Gastrocnemius medialis (tissue), 4 donors: ENCODE data around the gene NUAK2. TPM values are rescaled to one million over a fixed set of nuclear protein-coding genes. Genes with fewer than 3 reads are reported as not detected.

Experiments
- ATAC-seq, 2 donors: fragments of 150-250 bp; one replicate each; pipeline ENCODE4 v1.9.1; 2016
- DNase-seq, 2 donors: peaks; one replicate each; pipeline ENCODE4 v3.0.0-alpha.2; 2019
- H3K27ac ChIP-seq, 4 donors: fragments of 200-600 bp; sonication (generic); 1 replicate in 1 of 4; 2 replicates in 3 of 4; pipeline ENCODE4 v1.5.1; 2016 to 2018; ENCODE audit warnings: mild to moderate bottlenecking in 2 of 4, moderate library complexity in 1 of 4
- H3K27me3 ChIP-seq, 3 donors: fragments of 200-600 bp; sonication (generic) in 2 of 3; 1 replicate in 1 of 3; 2 replicates in 2 of 3; pipeline versions ENCODE4 v1.5.1 to v1.6.0; 2016 to 2019; ENCODE audit warnings: mild to moderate bottlenecking in 1 of 3, moderate library complexity in 1 of 3
- H3K36me3 ChIP-seq, 2 donors: fragments of 200-600 bp; sonication (generic) in 1 of 2; one replicate each; pipeline ENCODE4 v1.5.1; 2017 to 2018
- H3K4me1 ChIP-seq, 2 donors: fragments of 200-600 bp; sonication (generic) in 1 of 2; one replicate each; pipeline ENCODE4 v1.5.1; 2016 to 2017; ENCODE audit warnings: mild to moderate bottlenecking in 2 of 2
- H3K4me3 ChIP-seq, 4 donors: fragments of 200-600 bp; sonication (generic) in 3 of 4; 1 replicate in 1 of 4; 2 replicates in 3 of 4; pipeline ENCODE4 v1.5.1; 2016 to 2019; ENCODE audit warnings: mild to moderate bottlenecking in 2 of 4
- H3K9me3 ChIP-seq, 3 donors: fragments of 200-600 bp; sonication (generic) in 2 of 3; 1 replicate in 1 of 3; 2 replicates in 2 of 3; pipeline ENCODE4 v1.5.1; 2016 to 2019
- CTCF ChIP-seq, 5 experiments: fragments of 450-650 bp in 3 of 5; fragments of 200-600 bp in 2 of 5; sonication (generic) in 2 of 5; IDR thresholded peaks in 4 of 5; conservative IDR thresholded peaks in 1 of 5; 1 replicate in 4 of 5; 2 replicates in 1 of 5; pipeline ENCODE4 v1.5.1; 2016 to 2019; ENCODE audit warnings: antibody characterized with exemption in 5 of 5, mild to moderate bottlenecking in 3 of 5, moderate library complexity in 3 of 5
- POLR2A ChIP-seq, 2 donors: fragments of 450-650 bp; IDR thresholded peaks; one replicate each; pipeline ENCODE4 v1.6.1; 2017; ENCODE audit warnings: antibody characterized with exemption in 2 of 2, mild to moderate bottlenecking in 2 of 2, moderate library complexity in 2 of 2
- in situ Hi-C, 4 donors: fragments of 200-750 bp; cut with MboI; loops; one replicate each; pipeline versions ENCODE4 v1.15.0 to v1.8.0; 2017; ENCODE audit warnings: low sequenced_read_pairs in 4 of 4
- intact Hi-C: fragments of 100-400 bp; cut with DNase I; formaldehyde crosslinking; loops from one replicate; pipeline ENCODE4 v1.15.1; 2023; ENCODE audit warnings: low total_unique reads
- total RNA-seq, 4 donors: library from RNA; depleted of rRNA; stranded (reverse); fragments of >200 nt; gene quantifications; one replicate each; pipeline versions ENCODE4 v1.1.0 to v1.2.3, GENCODE V29; 2016

The NUAK2 gene
- total RNA-seq, 4 donors from 2014 or later, result 0.42 to 1.9 (median 0.58) TPM

- H3K27me3 ChIP-seq, result no peaks in the 10 kb centered on the region
- no peak for ATAC-seq
- H3K4me3 ChIP-seq, result no peak overlapping the region
- H3K27ac ChIP-seq, result no peak overlapping the region
- peaks cover 0 to 5% of the 10 kb centered on the region in 2 donors for H3K36me3 ChIP-seq
- no peaks in the 10 kb centered on the region for H3K9me3 ChIP-seq
- no peak for TF ChIP-seq CTCF (IDR thresholded peaks at IDR 0.05 in 4 of 5, conservative IDR thresholded peaks at IDR 0.05 in 1 of 5)
- no peak for TF ChIP-seq POLR2A (IDR thresholded peaks at IDR 0.05)
- in situ Hi-C loops, result no loop called here
- H3K4me1 ChIP-seq, result no peaks in the 10 kb centered on the region
- DNase-seq, result no peak
- intact Hi-C loops, result no loop called here
Measured at GRCh38 chr1:205304046-205304694, 17.4 kb downstream of the NUAK2 start.

- H3K27me3 ChIP-seq, result no peaks in the 10 kb centered on the region
- in situ Hi-C loops (no loop called here), intact Hi-C loops (no loop called here)
- H3K4me1 ChIP-seq, result no peaks in the 10 kb centered on the region
- no peak overlapping the region for H3K27ac ChIP-seq
- H3K4me3 ChIP-seq, result no peak overlapping the region
- H3K36me3 ChIP-seq, result peaks cover 0 to 5% of the 10 kb centered on the region in 2 donors
- TF ChIP-seq CTCF (IDR thresholded peaks at IDR 0.05 in 4 of 5, conservative IDR thresholded peaks at IDR 0.05 in 1 of 5) (no peak), POLR2A (IDR thresholded peaks at IDR 0.05) (no peak)
- H3K9me3 ChIP-seq, result no peaks in the 10 kb centered on the region
- no peak for ATAC-seq
- no peak for DNase-seq
Measured at GRCh38 chr1:205303247-205303888, 18.2 kb downstream of the NUAK2 start.

GRCh38 chr1:205301842-205302588, 19.5 kb downstream of the NUAK2 start:
- H3K4me3 ChIP-seq, result no peak overlapping the region
- in situ Hi-C loops (no loop called here), intact Hi-C loops (no loop called here)
- no peaks in the 10 kb centered on the region for H3K4me1 ChIP-seq
- H3K27ac ChIP-seq, result no peak overlapping the region
- ATAC-seq, result no peak
- no peaks in the 10 kb centered on the region for H3K9me3 ChIP-seq
- H3K27me3 ChIP-seq, result no peaks in the 10 kb centered on the region
- H3K36me3 ChIP-seq, result peaks cover 0 to 5% of the 10 kb centered on the region in 2 donors
- DNase-seq, result no peak
- no peak for TF ChIP-seq CTCF (IDR thresholded peaks at IDR 0.05 in 4 of 5, conservative IDR thresholded peaks at IDR 0.05 in 1 of 5)
- TF ChIP-seq POLR2A (IDR thresholded peaks at IDR 0.05), result no peak

GRCh38 chr1:205301205-205301821, 20.2 kb downstream of the NUAK2 start:
- in situ Hi-C loops, result no loop called here
- DNase-seq, result no peak
- TF ChIP-seq POLR2A (IDR thresholded peaks at IDR 0.05) (no peak), CTCF (IDR thresholded peaks at IDR 0.05 in 4 of 5, conservative IDR thresholded peaks at IDR 0.05 in 1 of 5) (no peak)

More at GRCh38 chr1:205301205-205301821, 20.2 kb downstream of the NUAK2 start:
- H3K27me3 ChIP-seq, result no peaks in the 10 kb centered on the region
- peaks cover 0 to 5% of the 10 kb centered on the region in 2 donors for H3K36me3 ChIP-seq
- H3K9me3 ChIP-seq, result no peaks in the 10 kb centered on the region
- no peak for ATAC-seq
- no peak overlapping the region for H3K4me3 ChIP-seq
- H3K4me1 ChIP-seq, result no peaks in the 10 kb centered on the region
- no peak overlapping the region for H3K27ac ChIP-seq
- intact Hi-C loops, result no loop called here
